ENCODE measurements around the gene ROCK2. TPM values are rescaled to one million over a fixed set of nuclear protein-coding genes. Genes with fewer than 3 reads are reported as not detected.
A peak's percentile ranks its signal among the peaks of the same experiment; 100 is the strongest.

The ROCK2 gene
- 52.8 and 59.6 TPM in 2 replicates for total RNA-seq
- 30.7 and 34.5 TPM in 2 replicates for polyA plus RNA-seq

DNA sequence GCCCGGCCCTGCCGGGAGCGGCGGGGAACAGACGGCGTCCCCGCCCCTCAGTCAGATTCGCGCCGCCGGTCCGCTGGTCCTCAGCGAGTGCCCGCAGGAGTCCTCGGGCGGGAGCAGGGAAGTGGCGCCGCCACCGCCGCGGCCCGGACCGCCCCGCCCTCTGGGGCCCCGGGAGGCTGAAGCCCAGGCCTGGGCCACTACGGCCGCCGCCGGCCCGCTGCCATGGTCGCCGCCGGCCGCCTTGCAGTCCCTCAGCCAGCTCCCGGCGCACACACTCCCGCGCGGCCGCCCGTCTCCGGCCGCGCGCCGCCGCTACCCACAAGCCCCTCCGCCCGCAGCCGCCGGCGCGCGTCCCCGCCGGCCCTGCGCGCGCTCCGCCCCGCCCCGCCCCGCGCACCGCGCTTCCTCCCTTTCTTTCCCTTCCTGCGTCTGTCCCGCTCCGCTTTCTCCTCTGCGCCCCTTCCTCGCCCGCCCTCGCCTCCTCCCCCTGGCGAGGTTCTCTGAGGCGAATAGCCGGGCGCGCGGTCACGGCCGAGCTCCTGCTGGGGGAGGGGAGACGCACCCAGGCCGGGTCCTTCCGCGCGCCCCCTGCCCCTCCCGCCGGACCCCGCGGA, at the start of gene ROCK2:
Gene ROCK2, minus strand, starts transcription at position 295 of the 614 bp plus-strand sequence. CDS start 500 bp downstream, outside the sequence.
- Histone ChIP-seq H3K4me3 (peak within 1 kb of the TSS; percentile 92), H3K36me3 (replicated peaks; ENCODE audit: insufficient read depth, low read depth) (no peaks in the 10 kb centered on the region), H3K4me2 (peak within 1 kb of the TSS; percentile 89), H2AFZ (peak within 1 kb of the TSS; percentile 17), H3K27me3 (no peaks in the 10 kb centered on the region), H3K4me1 (ENCODE audit: insufficient read depth) (peaks cover 36% of the 10 kb centered on the region), H4K20me1 (ENCODE audit: insufficient read depth, poor library complexity, severe bottlenecking) (peaks cover 41% of the 10 kb centered on the region), H3K27ac (peak within 1 kb of the TSS; percentile 100), H3K9me3 (ENCODE audit: low read depth) (no peaks in the 10 kb centered on the region), H3K9me2 (replicated peaks; ENCODE audit: insufficient read depth) (no peaks in the 10 kb centered on the region), H3K79me2 (peaks cover 45% of the 10 kb centered on the region)
- peak; percentile 94 for DNase-seq (ENCODE audit: low spot score)
- 0% methylated on average over 2 of the region's 90 CpGs for WGBS (ENCODE audit: low lambda C conversion rate, missing lambda C conversion rate)
- TF ChIP-seq EZH2phosphoT487 (IDR thresholded peaks at IDR 0.05; ENCODE audit: low read depth, severe bottlenecking, unreplicated experiment) (no peak), EZH2 (IDR thresholded peaks at IDR 0.05; ENCODE audit: borderline replicate concordance) (no peak)
- TF ChIP-seq, protein P1, sequence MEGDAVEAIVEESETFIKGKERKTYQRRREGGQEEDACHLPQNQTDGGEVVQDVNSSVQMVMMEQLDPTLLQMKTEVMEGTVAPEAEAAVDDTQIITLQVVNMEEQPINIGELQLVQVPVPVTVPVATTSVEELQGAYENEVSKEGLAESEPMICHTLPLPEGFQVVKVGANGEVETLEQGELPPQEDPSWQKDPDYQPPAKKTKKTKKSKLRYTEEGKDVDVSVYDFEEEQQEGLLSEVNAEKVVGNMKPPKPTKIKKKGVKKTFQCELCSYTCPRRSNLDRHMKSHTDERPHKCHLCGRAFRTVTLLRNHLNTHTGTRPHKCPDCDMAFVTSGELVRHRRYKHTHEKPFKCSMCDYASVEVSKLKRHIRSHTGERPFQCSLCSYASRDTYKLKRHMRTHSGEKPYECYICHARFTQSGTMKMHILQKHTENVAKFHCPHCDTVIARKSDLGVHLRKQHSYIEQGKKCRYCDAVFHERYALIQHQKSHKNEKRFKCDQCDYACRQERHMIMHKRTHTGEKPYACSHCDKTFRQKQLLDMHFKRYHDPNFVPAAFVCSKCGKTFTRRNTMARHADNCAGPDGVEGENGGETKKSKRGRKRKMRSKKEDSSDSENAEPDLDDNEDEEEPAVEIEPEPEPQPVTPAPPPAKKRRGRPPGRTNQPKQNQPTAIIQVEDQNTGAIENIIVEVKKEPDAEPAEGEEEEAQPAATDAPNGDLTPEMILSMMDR (IDR thresholded peaks at IDR 0.05; ENCODE audit: poor library complexity) = no peak

DNA sequence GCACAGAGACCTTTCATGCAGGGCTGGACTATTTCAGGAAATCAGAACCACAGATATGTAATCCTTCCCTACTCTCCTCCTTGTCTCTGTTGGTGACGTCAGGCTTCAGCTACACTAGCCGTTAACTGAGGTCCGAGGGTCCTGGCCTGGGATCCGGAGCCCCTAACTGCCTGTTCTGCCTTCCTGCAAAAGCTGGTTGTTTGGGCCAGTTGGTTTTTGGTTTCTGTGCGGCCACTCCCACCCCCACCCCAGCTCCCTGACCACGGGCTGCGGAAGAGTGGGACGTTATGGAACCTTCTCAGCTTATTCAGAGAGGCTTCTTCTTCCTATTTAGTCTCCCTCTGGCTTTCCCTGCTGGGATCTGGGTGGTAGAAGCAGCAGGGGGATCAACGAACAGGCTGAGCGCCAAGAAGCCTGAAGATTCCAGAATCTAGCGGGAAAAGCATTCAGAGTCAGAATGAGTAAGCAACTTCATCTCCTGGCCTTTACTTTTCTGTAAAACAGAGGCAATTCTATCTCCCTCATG, 49.3 kb upstream of the ROCK2 start:
- peak overlapping the region; percentile 84 for H3K27ac ChIP-seq
- H3K79me2 ChIP-seq = no peaks in the 10 kb centered on the region
- peak overlapping the region; percentile 61 for H3K4me2 ChIP-seq
- H4K20me1 ChIP-seq (ENCODE audit: insufficient read depth, poor library complexity, severe bottlenecking) = no peaks in the 10 kb centered on the region
- no peak for TF ChIP-seq EZH2phosphoT487 (IDR thresholded peaks at IDR 0.05; ENCODE audit: low read depth, severe bottlenecking, unreplicated experiment)
- TF ChIP-seq, protein P1 (IDR thresholded peaks at IDR 0.05; ENCODE audit: poor library complexity) = no peak
- no peak for TF ChIP-seq EZH2 (IDR thresholded peaks at IDR 0.05; ENCODE audit: borderline replicate concordance)
- no peak overlapping the region for H2AFZ ChIP-seq
- H3K9me3 ChIP-seq (ENCODE audit: low read depth) = no peaks in the 10 kb centered on the region
- no peaks in the 10 kb centered on the region for H3K27me3 ChIP-seq
- peak; percentile 63 for DNase-seq (ENCODE audit: low spot score)
- H3K9me2 ChIP-seq (replicated peaks; ENCODE audit: insufficient read depth) = no peaks in the 10 kb centered on the region
- WGBS (ENCODE audit: low lambda C conversion rate, missing lambda C conversion rate) = 61% methylated on average over 11 of the region's 11 CpGs
- H3K4me1 ChIP-seq (ENCODE audit: insufficient read depth) = peaks cover 18% of the 10 kb centered on the region
- no peak overlapping the region for H3K4me3 ChIP-seq
- no peaks in the 10 kb centered on the region for H3K36me3 ChIP-seq (replicated peaks; ENCODE audit: insufficient read depth, low read depth)

DNA sequence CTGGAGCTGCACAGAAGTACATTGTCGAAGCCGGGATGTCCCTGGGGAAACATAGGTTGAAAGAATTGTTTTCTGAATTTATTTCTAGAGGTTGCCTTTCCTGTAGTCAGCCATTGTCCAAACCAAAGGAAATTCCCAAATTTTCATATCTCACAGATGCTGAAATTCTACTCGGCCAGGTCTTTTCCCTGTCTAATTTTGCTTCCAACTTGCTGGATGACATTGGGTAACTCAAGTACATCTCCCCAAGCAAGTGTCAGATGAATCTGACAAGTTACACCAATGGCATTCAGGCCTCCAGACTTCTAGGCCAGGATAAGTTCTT, 47.5 kb upstream of the ROCK2 start:
- 36% methylated on average over 3 of the region's 3 CpGs for WGBS (ENCODE audit: low lambda C conversion rate, missing lambda C conversion rate)
- H3K4me2 ChIP-seq = no peak overlapping the region

More for the DNA sequence above, 47.5 kb upstream of the ROCK2 start:
- H3K27ac ChIP-seq = peak overlapping the region; percentile 49
- no peak for TF ChIP-seq EZH2phosphoT487 (IDR thresholded peaks at IDR 0.05; ENCODE audit: low read depth, severe bottlenecking, unreplicated experiment)
- TF ChIP-seq, protein P1 (IDR thresholded peaks at IDR 0.05; ENCODE audit: poor library complexity) = no peak
- TF ChIP-seq EZH2 (IDR thresholded peaks at IDR 0.05; ENCODE audit: borderline replicate concordance) = no peak
- no peaks in the 10 kb centered on the region for H3K9me2 ChIP-seq (replicated peaks; ENCODE audit: insufficient read depth)
- DNase-seq (ENCODE audit: low spot score) = no peak
- H3K27me3 ChIP-seq = no peaks in the 10 kb centered on the region
- H3K9me3 ChIP-seq (ENCODE audit: low read depth) = no peaks in the 10 kb centered on the region
- no peaks in the 10 kb centered on the region for H3K79me2 ChIP-seq
- H4K20me1 ChIP-seq (ENCODE audit: insufficient read depth, poor library complexity, severe bottlenecking) = no peaks in the 10 kb centered on the region
- no peak overlapping the region for H2AFZ ChIP-seq
- H3K4me1 ChIP-seq (ENCODE audit: insufficient read depth) = peaks cover 32% of the 10 kb centered on the region
- no peaks in the 10 kb centered on the region for H3K36me3 ChIP-seq (replicated peaks; ENCODE audit: insufficient read depth, low read depth)
- H3K4me3 ChIP-seq = no peak overlapping the region
